Transverse colon (tissue), 3 donors: ENCODE results near the gene SNTG2.

ENCODE experiments used
- POLR2A ChIP-seq: fragments of 450-650 bp; IDR thresholded peaks from one replicate; pipeline ENCODE4 v1.6.1; 2016; ENCODE audit warnings: antibody characterized with exemption, mild to moderate bottlenecking, moderate library complexity
- TF ChIP-seq, protein P1 (sequence below), 5 experiments: fragments of 200-600 bp in 3 of 5; fragments of 450-650 bp in 2 of 5; sonication (generic) in 3 of 5; IDR thresholded peaks; 1 replicate in 2 of 5; 2 replicates in 3 of 5; pipeline ENCODE4 v1.5.1; 2016 to 2017; ENCODE audit warnings: antibody characterized with exemption in 5 of 5, inconsistent platforms in 3 of 5, mild to moderate bottlenecking in 2 of 5, moderate library complexity in 1 of 5

DNA sequence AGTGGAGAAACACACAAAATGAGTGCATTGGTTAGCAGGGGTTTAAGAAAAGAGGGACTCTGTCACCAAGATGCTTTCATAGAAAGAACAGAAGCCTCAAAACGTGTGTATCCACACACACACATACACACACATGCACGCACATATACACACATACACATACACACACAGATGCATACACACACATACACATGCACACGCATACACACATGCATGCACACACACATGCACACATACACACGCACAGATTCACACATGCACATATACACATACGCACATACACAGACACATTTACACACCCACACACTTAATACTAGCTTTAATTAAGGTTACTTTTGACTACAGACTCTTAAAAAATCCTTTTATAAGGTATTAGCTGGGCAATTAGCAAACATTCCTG is 378.0 kb downstream of the SNTG2 start:
- no peak for TF ChIP-seq POLR2A
- TF ChIP-seq, protein P1, sequence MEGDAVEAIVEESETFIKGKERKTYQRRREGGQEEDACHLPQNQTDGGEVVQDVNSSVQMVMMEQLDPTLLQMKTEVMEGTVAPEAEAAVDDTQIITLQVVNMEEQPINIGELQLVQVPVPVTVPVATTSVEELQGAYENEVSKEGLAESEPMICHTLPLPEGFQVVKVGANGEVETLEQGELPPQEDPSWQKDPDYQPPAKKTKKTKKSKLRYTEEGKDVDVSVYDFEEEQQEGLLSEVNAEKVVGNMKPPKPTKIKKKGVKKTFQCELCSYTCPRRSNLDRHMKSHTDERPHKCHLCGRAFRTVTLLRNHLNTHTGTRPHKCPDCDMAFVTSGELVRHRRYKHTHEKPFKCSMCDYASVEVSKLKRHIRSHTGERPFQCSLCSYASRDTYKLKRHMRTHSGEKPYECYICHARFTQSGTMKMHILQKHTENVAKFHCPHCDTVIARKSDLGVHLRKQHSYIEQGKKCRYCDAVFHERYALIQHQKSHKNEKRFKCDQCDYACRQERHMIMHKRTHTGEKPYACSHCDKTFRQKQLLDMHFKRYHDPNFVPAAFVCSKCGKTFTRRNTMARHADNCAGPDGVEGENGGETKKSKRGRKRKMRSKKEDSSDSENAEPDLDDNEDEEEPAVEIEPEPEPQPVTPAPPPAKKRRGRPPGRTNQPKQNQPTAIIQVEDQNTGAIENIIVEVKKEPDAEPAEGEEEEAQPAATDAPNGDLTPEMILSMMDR (IDR thresholded peaks at IDR 0.05), result no peak
